ENCODE results near the gene MAP10. TPM values are rescaled to one million over a fixed set of nuclear protein-coding genes. Genes with fewer than 3 reads are reported as not detected.

Gene MAP10
- total RNA-seq, 2 donors from 2014 or later: 1.5 to 2.4 TPM

DNA sequence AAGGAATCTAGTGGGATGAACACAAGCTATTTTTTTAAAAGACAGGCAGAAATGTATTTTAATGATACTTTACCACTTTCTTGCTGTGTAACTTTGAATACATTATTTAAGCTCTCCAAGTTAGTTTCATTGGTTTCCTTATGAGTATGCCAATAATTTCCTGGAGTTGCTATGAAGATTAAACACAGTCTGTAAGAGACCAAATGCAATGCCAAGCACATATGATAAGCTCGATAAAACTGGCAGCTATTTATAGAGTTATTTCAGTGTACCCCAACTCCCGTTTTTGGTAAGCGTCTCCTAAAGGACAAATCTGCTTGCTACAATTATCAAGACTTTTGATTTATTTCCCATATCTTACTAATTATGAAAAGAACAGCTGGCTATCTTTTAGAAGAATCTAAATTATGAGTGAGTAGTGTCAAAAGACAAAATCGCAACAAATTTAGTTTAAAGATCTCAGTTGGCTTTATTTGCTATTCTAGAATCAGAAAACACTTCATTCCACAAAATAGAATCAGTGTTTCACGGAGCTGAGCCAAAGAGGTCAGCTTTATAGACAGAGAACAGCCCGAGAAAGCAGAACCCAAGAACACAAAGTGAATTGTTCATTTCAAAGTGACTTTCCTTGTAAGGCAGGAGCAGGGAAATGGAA, 7.2 kb upstream of the MAP10 start:
- Histone ChIP-seq H3K4me3 (no peak overlapping the region), H3K27ac (no peak overlapping the region), H3K27me3 (replicated peaks; ENCODE audit: insufficient read depth) (no peaks in the 10 kb centered on the region), H3K36me3 (no peaks in the 10 kb centered on the region), H3K9me3 (no peaks in the 10 kb centered on the region), H3K4me1 (ENCODE audit: control insufficient read depth in 1 of 2, low read depth in 2 of 2) (no peaks in the 10 kb centered on the region)
- no peak for ATAC-seq (ENCODE audit: insufficient number of reproducible peaks, low FRiP score, low read depth)
- DNase-seq (ENCODE audit: low spot score): no peak
- TF ChIP-seq, protein P1, sequence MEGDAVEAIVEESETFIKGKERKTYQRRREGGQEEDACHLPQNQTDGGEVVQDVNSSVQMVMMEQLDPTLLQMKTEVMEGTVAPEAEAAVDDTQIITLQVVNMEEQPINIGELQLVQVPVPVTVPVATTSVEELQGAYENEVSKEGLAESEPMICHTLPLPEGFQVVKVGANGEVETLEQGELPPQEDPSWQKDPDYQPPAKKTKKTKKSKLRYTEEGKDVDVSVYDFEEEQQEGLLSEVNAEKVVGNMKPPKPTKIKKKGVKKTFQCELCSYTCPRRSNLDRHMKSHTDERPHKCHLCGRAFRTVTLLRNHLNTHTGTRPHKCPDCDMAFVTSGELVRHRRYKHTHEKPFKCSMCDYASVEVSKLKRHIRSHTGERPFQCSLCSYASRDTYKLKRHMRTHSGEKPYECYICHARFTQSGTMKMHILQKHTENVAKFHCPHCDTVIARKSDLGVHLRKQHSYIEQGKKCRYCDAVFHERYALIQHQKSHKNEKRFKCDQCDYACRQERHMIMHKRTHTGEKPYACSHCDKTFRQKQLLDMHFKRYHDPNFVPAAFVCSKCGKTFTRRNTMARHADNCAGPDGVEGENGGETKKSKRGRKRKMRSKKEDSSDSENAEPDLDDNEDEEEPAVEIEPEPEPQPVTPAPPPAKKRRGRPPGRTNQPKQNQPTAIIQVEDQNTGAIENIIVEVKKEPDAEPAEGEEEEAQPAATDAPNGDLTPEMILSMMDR (IDR thresholded peaks at IDR 0.05): no peak

DNA sequence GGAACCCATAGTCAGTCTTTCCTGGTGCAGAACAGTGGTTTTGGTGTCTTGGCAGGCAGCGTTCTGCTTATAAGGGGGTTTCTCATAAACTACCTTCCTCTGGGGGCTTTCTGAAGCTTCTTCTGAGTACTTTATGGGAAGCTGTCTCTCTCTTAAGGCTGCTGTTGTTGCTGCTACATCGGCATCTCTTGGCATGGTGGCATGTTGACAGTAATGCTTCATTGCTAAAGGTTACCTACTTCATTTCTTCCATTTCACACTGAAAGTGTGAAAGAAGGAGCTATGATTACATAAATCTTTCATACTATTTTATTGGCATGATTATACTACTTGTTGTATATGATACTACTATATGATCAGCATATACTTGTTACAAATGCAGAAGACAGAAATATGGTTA, 6.3 kb upstream of the MAP10 start:
- Histone ChIP-seq H3K4me1 (ENCODE audit: control insufficient read depth in 1 of 2, low read depth in 2 of 2) (no peaks in the 10 kb centered on the region), H3K36me3 (no peaks in the 10 kb centered on the region), H3K4me3 (no peak overlapping the region), H3K9me3 (no peaks in the 10 kb centered on the region), H3K27ac (no peak overlapping the region), H3K27me3 (replicated peaks; ENCODE audit: insufficient read depth) (no peaks in the 10 kb centered on the region)
- ATAC-seq (ENCODE audit: insufficient number of reproducible peaks, low FRiP score, low read depth) (no peak), DNase-seq (ENCODE audit: low spot score) (no peak)
- TF ChIP-seq, protein P1 (IDR thresholded peaks at IDR 0.05): no peak

DNA sequence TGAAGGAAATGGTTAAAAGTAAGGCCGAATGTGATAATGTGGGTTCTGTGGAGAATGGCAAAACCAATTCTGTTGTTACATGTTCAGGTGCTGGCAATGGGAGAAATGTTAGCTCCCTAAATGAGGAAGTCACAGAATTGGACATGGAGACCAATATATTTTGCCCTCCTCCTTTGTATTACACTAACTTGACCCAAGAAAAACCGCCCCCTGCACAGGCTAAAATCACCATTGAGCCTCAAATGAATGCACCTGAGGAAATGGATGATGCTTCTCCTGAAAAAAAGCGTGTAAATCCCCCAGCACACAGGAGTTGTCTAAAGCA, 932 bp downstream of the MAP10 start:
- no peak for DNase-seq (ENCODE audit: low spot score)
- peak overlapping the region; percentile 81 for H3K4me3 ChIP-seq
- TF ChIP-seq, protein P1 (IDR thresholded peaks at IDR 0.05): no peak
- no peak overlapping the region for H3K27ac ChIP-seq
- H3K4me1 ChIP-seq (ENCODE audit: control insufficient read depth in 1 of 2, low read depth in 2 of 2): peaks cover 3 to 8% of the 10 kb centered on the region in 2 donors
- peaks cover 4% of the 10 kb centered on the region for H3K9me3 ChIP-seq
- H3K27me3 ChIP-seq (replicated peaks; ENCODE audit: insufficient read depth): no peaks in the 10 kb centered on the region
- no peak for ATAC-seq (ENCODE audit: insufficient number of reproducible peaks, low FRiP score, low read depth)
- no peaks in the 10 kb centered on the region for H3K36me3 ChIP-seq

DNA sequence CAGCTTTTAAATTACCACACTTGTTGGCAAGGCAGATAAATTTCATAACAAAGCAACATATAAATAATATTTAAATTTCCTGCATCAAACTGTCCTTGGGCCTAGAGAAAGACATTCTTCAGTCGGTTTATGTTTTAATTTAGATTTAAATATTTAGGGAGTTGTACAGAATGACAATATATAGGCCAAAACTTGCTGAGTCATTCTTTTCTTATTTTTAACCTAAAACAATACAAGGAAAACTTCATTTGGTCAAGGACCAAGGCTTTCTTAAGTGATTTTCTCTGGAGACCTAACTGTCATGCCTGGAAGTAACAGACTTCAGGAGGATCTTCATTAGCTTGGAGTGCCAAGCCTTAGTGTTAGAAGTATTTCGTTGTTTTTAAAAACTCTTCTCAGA, 5.6 kb downstream of the MAP10 start:
- DNase-seq (ENCODE audit: low spot score) (no peak), ATAC-seq (ENCODE audit: insufficient number of reproducible peaks, low FRiP score, low read depth) (no peak)
- TF ChIP-seq, protein P1 (IDR thresholded peaks at IDR 0.05): no peak
- Histone ChIP-seq H3K4me3 (no peak overlapping the region), H3K4me1 (ENCODE audit: control insufficient read depth in 1 of 2, low read depth in 2 of 2) (peaks cover 0 to 4% of the 10 kb centered on the region in 2 donors), H3K27me3 (replicated peaks; ENCODE audit: insufficient read depth) (no peaks in the 10 kb centered on the region), H3K9me3 (peaks cover 4% of the 10 kb centered on the region), H3K27ac (no peak overlapping the region), H3K36me3 (no peaks in the 10 kb centered on the region)

DNA sequence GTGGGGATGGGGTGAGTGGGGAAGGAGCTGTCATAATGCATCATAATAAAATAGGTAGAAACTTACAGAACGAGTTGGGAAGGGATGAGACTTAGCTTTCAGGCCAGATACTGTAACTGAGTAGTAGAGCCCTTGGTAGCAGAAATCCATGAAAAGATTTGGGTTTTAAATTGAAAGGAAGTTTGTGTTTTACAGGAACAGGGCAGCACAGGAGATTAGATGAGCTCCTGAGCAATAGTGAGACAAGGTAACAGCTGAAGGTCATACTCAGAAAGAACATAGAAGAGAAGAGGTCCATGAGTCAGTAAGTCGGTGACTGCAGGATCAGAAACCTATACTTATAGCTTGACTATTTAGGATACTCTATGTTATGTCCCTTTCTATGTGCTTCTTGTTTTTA, 7.3 kb downstream of the MAP10 start:
- H3K4me3 ChIP-seq: no peak overlapping the region
- TF ChIP-seq, protein P1 (IDR thresholded peaks at IDR 0.05): no peak
- H3K4me1 ChIP-seq (ENCODE audit: control insufficient read depth in 1 of 2, low read depth in 2 of 2): no peaks in the 10 kb centered on the region
- ATAC-seq (ENCODE audit: insufficient number of reproducible peaks, low FRiP score, low read depth): no peak
- no peak overlapping the region for H3K27ac ChIP-seq
- H3K27me3 ChIP-seq (replicated peaks; ENCODE audit: insufficient read depth): no peaks in the 10 kb centered on the region
- DNase-seq (ENCODE audit: low spot score): no peak
- H3K36me3 ChIP-seq: no peaks in the 10 kb centered on the region
- peaks cover 4% of the 10 kb centered on the region for H3K9me3 ChIP-seq

Data from thoracic aorta (tissue), 2 donors.